ENCODE results near the gene ISL1. TPM values are rescaled to one million over a fixed set of nuclear protein-coding genes. Genes with fewer than 3 reads are reported as not detected.

Gene ISL1
- total RNA-seq, 1 experiment from 2014 or later: 1.3 TPM

GRCh38 chr5:51389577-51390463 is 6.6 kb downstream of the ISL1 start:
- no peaks in the 10 kb centered on the region for H3K9me3 ChIP-seq (ENCODE audit: control insufficient read depth in 1 of 2, insufficient read depth in 1 of 2, low read depth in 1 of 2, low read length in 2 of 2)
- intact Hi-C loops (cut with micrococcal nuclease): no loop called here
- no peaks in the 10 kb centered on the region; the same call in 1 of the 2 replicates for H4K20me1 ChIP-seq (ENCODE audit: insufficient read depth)
- BruUV-seq (replicated peaks): no TSS peak
- no peak overlapping the region for H2AFZ ChIP-seq (ENCODE audit: low read depth, low read length, poor library complexity, severe bottlenecking)
- H3K9me2 ChIP-seq (ENCODE audit: insufficient read depth): no peaks in the 10 kb centered on the region
- H3K27me3 ChIP-seq (ENCODE audit: insufficient read depth, low read length): no peaks in the 10 kb centered on the region
- H3K4me3 ChIP-seq (replicated peaks in 1 of 2; ENCODE audit: low read depth in 1 of 2, low read length in 2 of 2): no peak overlapping the region
- ChIA-PET POLR2A (no interaction called here), RAD21 (ENCODE audit: low non-redundant PET in 1 of 2, low total read pairs in 2 of 2, uncharacterized antibody in 2 of 2, unreplicated experiment in 2 of 2) (no interaction called here), CTCF (no interaction called here)
- no peak overlapping the region for H3K27ac ChIP-seq (ENCODE audit: low read depth, low read length)
- TF ChIP-seq CBX3 (IDR thresholded peaks at IDR 0.05; ENCODE audit: low read depth): no peak
- no peak overlapping the region for H3K9ac ChIP-seq (ENCODE audit: low read length)
- ATAC-seq (no peak), DNase-seq (ENCODE audit: low read depth, low spot score) (no peak)
- no peaks in the 10 kb centered on the region for H3K79me2 ChIP-seq (ENCODE audit: insufficient read depth, low read length)
- no peaks in the 10 kb centered on the region for H3K4me1 ChIP-seq (ENCODE audit: control insufficient read depth in 1 of 2, insufficient read depth in 2 of 2, low read length in 2 of 2)
- H3K36me3 ChIP-seq (ENCODE audit: control insufficient read depth in 1 of 2, insufficient read depth in 2 of 2, low read length in 2 of 2): no peaks in the 10 kb centered on the region
- no peak overlapping the region for H3K4me2 ChIP-seq (ENCODE audit: low read length)

GRCh38 chr5:51391175-51391574 is 7.9 kb downstream of the ISL1 start:
- Histone ChIP-seq H3K9me2 (ENCODE audit: insufficient read depth) (no peaks in the 10 kb centered on the region), H4K20me1 (ENCODE audit: insufficient read depth) (no peaks in the 10 kb centered on the region; the same call in 1 of the 2 replicates), H3K9ac (ENCODE audit: low read length) (no peak overlapping the region), H3K4me2 (ENCODE audit: low read length) (no peak overlapping the region), H3K4me1 (ENCODE audit: control insufficient read depth in 1 of 2, insufficient read depth in 2 of 2, low read length in 2 of 2) (no peaks in the 10 kb centered on the region), H3K79me2 (ENCODE audit: insufficient read depth, low read length) (no peaks in the 10 kb centered on the region), H3K27me3 (ENCODE audit: insufficient read depth, low read length) (no peaks in the 10 kb centered on the region), H3K9me3 (ENCODE audit: control insufficient read depth in 1 of 2, insufficient read depth in 1 of 2, low read depth in 1 of 2, low read length in 2 of 2) (no peaks in the 10 kb centered on the region), H3K27ac (ENCODE audit: low read depth, low read length) (no peak overlapping the region), H3K4me3 (replicated peaks in 1 of 2; ENCODE audit: low read depth in 1 of 2, low read length in 2 of 2) (no peak overlapping the region), H2AFZ (ENCODE audit: low read depth, low read length, poor library complexity, severe bottlenecking) (no peak overlapping the region), H3K36me3 (ENCODE audit: control insufficient read depth in 1 of 2, insufficient read depth in 2 of 2, low read length in 2 of 2) (no peaks in the 10 kb centered on the region)
- ChIA-PET RAD21 (ENCODE audit: low non-redundant PET in 1 of 2, low total read pairs in 2 of 2, uncharacterized antibody in 2 of 2, unreplicated experiment in 2 of 2) (no interaction called here), POLR2A (no interaction called here), CTCF (no interaction called here)
- ATAC-seq (no peak), DNase-seq (ENCODE audit: low read depth, low spot score) (no peak)
- TF ChIP-seq POLR2A (IDR thresholded peaks at IDR 0.05; ENCODE audit: borderline replicate concordance, extremely low read depth, insufficient read depth, insufficient read length) (no peak), YY1 (IDR thresholded peaks at IDR 0.05; ENCODE audit: extremely low read depth, insufficient replicate concordance, low read depth, low read length) (no peak), CBX3 (IDR thresholded peaks at IDR 0.05; ENCODE audit: low read depth) (no peak), EZH2 (IDR thresholded peaks at IDR 0.05) (no peak), SP1 (IDR thresholded peaks at IDR 0.05; ENCODE audit: low read depth) (no peak), POLR2AphosphoS5 (IDR thresholded peaks at IDR 0.05; ENCODE audit: low read depth, low read length) (no peak), ZNF274 (IDR thresholded peaks at IDR 0.05; ENCODE audit: low read depth, low read length) (no peak), REST (IDR thresholded peaks at IDR 0.05; ENCODE audit: low read depth) (no peak), CTCF (IDR thresholded peaks at IDR 0.05 in 2 of 3, conservative IDR thresholded peaks at IDR 0.05 in 1 of 3; ENCODE audit: borderline replicate concordance in 1 of 3, insufficient read depth in 1 of 3, low read depth in 2 of 3, low read length in 2 of 3) (no peak), FOSL1 (IDR thresholded peaks at IDR 0.05; ENCODE audit: low read depth) (no peak), CEBPB (IDR thresholded peaks at IDR 0.05; ENCODE audit: low read depth) (no peak), EZH2phosphoT487 (IDR thresholded peaks at IDR 0.05; ENCODE audit: borderline replicate concordance) (no peak), ELF1 (IDR thresholded peaks at IDR 0.05; ENCODE audit: borderline replicate concordance, low read depth) (no peak)
- intact Hi-C loops (cut with micrococcal nuclease): no loop called here
- BruUV-seq (replicated peaks): no TSS peak

Data from HCT116 (cell line).